HFF-Myc (cell line): Measurements from ENCODE around the gene DAGLB.
"Not testable (repeated sequence)": the region's sequence is repeated elsewhere in the genome, so short reads cannot be mapped to it uniquely, and the experiment has no call there.

Experiments
- DNase-seq: peaks from one replicate; pipeline ENCODE4 v3.0.0-alpha.2; 2011; ENCODE audit warnings: low read depth; ENCODE audit errors: extremely low read depth
- H3K4me3 ChIP-seq: replicated peaks from 2 replicates; pipeline ENCODE4 v1.5.1; 2011; ENCODE audit warnings: low read depth, mild to moderate bottlenecking, control low read depth, low read length
- TF ChIP-seq, protein P1 (sequence below): IDR thresholded peaks from 2 replicates; pipeline ENCODE4 v1.5.1; 2012; ENCODE audit warnings: mild to moderate bottlenecking, low read depth, low read length, control low read depth; ENCODE audit errors: missing control alignments

Gene DAGLB

DNA sequence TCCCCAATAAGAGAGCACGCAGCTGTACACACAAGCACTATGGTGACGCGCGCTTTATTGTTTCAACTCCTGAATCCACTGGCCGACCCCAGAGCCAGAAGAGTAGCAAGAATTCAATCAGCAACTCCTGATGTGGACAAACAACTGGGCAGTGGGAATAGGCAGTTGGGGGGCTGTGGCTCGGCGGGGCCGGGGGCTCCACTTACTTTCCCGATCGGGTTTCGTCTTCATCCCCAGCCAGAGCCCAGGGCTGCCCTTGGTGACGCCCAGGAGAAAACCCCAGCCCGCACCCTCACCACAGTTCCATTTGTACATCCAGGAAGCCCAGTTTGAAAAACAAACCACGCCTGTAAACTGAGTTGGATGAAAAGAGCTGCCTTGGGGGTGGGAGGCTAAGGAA, 38.7 kb downstream of the DAGLB start:
- no peak for DNase-seq
- no peak overlapping the region for H3K4me3 ChIP-seq
- TF ChIP-seq, protein P1, sequence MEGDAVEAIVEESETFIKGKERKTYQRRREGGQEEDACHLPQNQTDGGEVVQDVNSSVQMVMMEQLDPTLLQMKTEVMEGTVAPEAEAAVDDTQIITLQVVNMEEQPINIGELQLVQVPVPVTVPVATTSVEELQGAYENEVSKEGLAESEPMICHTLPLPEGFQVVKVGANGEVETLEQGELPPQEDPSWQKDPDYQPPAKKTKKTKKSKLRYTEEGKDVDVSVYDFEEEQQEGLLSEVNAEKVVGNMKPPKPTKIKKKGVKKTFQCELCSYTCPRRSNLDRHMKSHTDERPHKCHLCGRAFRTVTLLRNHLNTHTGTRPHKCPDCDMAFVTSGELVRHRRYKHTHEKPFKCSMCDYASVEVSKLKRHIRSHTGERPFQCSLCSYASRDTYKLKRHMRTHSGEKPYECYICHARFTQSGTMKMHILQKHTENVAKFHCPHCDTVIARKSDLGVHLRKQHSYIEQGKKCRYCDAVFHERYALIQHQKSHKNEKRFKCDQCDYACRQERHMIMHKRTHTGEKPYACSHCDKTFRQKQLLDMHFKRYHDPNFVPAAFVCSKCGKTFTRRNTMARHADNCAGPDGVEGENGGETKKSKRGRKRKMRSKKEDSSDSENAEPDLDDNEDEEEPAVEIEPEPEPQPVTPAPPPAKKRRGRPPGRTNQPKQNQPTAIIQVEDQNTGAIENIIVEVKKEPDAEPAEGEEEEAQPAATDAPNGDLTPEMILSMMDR = no peak

DNA sequence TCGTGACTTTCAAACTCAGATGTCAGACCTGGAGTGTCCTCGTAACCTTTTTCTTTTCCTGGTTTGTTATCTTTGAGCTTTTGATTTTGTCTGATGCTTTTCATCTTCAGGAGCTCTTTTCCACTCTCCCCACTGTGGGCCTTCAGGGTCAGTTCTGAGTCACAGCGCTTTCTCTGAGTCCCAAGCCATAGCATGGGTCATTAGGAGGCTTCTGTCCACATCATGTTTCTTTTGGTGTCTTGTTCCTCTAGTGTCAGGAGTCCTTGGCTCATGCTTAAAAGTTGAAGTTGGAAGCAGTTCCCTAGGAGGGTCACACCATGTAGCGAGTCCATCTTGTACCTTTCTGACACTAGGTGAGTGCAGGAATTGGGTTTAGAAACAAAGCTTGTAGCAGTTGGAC, 40.3 kb downstream of the DAGLB start:
- H3K4me3 ChIP-seq = no peak overlapping the region
- TF ChIP-seq, protein P1 = no peak
- no peak for DNase-seq

DNA sequence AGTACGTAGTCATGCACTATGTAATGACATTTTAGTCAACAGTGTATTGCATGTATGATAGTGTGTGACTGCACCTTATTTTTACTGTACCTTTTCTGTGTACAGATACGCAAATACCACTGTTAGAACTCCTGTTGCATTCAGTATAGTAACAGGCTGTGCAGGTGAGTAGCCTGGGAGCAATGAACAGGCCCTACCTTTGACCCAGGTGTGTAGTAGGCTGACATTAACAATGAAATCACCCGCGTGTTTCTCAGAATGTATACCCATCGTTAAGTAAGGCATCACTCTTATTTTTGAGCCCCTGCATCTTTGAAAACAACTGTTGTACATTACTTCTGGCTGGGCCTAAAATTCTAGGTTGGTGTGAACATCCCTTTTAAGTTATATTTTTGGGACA, 41.6 kb downstream of the DAGLB start:
- no peak overlapping the region for H3K4me3 ChIP-seq
- TF ChIP-seq, protein P1 = no peak
- DNase-seq = no peak

DNA sequence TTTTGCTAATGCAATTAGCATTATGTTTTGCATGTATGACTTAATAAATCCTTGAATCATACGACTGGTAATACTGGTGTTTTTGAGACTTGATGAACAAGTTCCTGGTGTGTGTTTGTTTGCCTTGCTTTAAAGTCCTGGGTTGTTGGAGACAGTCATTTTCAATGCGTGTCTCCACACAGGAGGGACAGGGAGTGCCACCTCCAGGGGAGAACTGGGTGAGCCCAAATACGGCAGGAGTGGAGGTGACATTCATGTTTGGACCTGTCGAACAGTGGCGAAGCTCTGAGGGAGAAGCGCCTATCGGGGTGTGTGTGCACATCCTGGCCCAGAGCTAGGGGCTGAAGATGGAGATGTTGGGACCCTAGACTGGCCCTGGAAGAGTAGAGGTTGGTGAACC, 43.8 kb downstream of the DAGLB start:
- DNase-seq = no peak
- H3K4me3 ChIP-seq = no peak overlapping the region
- TF ChIP-seq, protein P1 = no peak

DNA sequence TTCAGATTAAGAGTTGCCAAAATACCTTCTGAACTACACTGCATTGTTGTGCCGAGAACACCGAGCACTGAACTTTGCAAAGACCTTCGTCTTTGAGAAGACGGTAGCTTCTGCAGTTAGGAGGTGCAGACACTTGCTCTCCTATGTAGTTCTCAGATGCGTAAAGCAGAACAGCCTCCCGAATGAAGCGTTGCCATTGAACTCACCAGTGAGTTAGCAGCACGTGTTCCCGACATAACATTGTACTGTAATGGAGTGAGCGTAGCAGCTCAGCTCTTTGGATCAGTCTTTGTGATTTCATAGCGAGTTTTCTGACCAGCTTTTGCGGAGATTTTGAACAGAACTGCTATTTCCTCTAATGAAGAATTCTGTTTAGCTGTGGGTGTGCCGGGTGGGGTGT, 45.0 kb downstream of the DAGLB start:
- H3K4me3 ChIP-seq = no peak overlapping the region
- no peak for DNase-seq
- TF ChIP-seq, protein P1 = no peak

DNA sequence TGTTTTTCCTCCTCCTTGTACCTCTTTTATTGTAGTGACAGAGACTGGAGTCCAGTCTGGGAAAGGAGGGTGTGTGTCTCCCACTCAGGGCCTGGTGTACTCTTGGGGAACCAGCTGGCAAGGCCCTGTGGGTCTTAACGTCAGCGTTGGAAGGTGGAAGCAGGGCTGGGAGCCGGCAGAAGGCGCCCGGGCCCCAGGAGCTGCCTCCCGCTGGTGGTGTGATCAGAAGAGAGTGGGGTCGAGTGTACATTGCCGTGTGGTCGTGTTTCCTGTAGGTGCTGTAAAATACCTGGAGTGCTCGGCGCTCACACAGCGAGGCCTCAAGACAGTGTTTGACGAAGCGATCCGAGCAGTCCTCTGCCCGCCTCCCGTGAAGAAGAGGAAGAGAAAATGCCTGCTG, 45.7 kb downstream of the DAGLB start:
- TF ChIP-seq, protein P1 = no peak

DNA sequence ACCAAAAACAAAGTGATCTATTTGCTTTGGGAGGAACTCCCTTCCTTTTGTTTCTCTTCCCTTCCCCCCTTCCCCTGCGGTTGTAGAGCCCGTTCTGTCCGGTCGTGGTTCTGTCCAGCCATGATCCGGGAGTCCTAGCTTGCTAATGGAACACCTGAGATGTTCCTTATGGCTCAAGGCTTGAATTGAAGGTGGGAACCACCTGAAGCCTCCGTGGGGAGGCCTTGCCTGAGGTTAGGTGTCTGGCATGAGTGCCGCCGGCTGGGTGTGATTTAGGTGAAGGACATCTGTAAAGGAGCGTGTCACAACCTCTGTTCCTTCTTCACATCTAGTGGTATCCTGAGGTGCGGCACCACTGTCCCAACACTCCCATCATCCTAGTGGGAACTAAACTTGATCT, 46.2 kb downstream of the DAGLB start:
- H3K4me3 ChIP-seq = no peak overlapping the region
- DNase-seq = no peak
- TF ChIP-seq, protein P1 = no peak

More for the DNA sequence above, 45.7 kb downstream of the DAGLB start:
- H3K4me3 ChIP-seq = no peak overlapping the region
- DNase-seq = no peak

DNA sequence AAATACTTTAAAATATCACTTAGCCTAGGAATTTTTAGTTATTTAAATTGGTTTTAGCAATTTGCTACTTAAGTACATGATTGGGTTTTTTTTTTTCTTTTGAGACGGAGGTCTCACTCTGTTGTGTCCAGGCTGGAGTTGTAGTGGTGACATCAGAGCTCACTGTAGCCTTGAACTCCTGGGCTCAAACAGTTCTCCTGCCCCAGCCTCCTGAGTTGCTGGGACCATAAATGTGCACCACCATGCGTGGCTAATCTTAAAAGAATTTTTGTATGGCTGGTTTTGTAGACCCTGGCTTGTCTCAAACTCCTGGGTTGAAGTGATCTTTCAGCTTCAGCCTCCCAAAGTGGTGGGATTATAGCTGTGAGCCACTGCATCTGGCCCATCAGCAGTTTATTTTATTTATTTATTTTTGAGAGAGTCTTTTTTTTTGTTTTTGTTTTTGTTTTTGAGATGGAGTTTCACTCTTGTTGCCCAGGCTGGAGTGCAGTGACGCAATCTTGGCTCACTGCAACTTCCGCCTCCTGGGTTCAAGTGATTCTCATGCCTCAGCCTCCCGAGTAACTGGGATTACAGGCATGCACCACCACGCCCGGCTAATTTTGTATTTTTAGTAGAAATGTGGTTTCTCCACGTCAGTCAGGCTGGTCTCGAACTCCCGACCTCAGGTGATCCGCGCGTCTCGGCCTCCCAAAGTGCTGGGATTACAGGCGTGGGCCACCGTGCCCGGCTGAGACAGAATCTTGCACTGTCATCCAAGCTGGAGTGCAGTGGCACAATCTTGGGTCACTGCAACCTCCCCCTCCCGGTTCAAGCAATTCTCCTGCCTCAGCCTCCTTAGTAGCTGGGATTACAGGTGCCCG, 47.3 kb downstream of the DAGLB start:
- not testable (repeated sequence) for H3K4me3 ChIP-seq, DNase-seq
